Activated CD8-positive, alpha-beta memory T cell treated with anti-CD3 and anti-CD28 coated beads, Interleukin-2, amount 50 U/mL, for 1 hour (primary cell): ENCODE data around the gene RNASE11.
"Not testable (repeated sequence)": the region's sequence is repeated elsewhere in the genome, so short reads cannot be mapped to it uniquely, and the experiment has no call there.

Source experiments
- DNase-seq: peaks from one replicate; pipeline ENCODE4 v3.0.0-alpha.2; 2020; ENCODE audit errors: extremely low read depth

Gene RNASE11

GRCh38 chr14:20614038-20614840, 26.4 kb upstream of the RNASE11 start:
- DNase-seq: no peak

- DNase-seq: peak; percentile 69
These were observed 25.6 kb upstream of the RNASE11 start for GRCh38 chr14:20613094-20614037.

DNA sequence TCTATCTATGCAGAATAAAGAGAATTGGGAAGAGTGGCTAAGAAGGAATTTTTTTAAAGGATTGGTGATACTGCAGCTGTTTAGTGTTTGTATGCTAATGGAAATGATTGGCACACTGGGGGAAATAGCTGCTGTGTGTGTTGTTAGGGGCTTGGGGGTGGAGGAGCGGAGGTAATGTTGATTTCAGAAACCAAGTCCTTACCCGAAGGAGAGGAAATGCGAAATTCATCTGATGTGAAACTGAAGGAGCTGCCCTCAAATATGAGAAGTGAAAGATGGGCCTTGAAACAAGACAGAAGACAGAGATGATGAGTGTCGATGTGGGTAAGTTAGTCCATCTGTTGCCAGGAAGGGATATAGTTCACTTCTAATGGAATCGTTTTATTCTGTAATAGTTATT, 24.6 kb upstream of the RNASE11 start:
- no peak for DNase-seq

- DNase-seq: no peak
These were observed 23.5 kb upstream of the RNASE11 start for GRCh38 chr14:20611277-20611676.

DNA sequence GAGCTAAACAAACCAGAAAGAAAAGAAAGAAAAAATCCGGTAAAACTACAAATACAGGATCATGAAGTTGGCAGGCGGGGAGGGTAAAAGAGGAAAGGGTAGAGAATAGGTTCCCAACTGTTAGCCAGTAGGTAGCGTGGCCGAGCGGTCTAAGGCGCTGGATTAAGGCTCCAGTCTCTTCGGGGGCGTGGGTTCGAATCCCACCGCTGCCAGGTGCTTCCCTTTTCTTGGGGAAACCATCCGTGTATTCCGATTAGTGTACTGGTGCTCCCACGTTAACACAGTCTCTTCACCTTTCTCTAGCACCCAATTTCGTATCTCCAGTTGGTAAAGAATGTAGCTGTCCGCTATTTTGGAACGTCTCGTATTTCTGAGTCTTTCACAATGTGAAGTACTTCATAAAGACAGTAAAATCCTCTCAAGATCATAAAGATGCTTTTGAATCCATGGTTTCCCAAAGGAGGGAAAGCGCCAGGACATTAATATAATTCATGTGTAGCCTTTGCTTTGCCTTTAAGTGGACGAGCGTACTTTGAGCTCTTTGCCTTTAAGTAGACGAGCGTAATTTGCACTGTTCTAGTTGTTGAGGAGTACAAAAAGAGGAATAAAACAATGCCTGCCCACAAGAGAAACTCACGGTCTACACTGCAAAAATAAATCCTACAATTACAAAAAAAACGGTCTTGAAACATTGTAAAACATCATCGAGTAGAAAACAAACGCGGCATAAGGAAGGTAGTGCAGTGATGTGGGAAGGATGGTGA, 22.4 kb upstream of the RNASE11 start:
- peak; percentile 34 for DNase-seq

DNA sequence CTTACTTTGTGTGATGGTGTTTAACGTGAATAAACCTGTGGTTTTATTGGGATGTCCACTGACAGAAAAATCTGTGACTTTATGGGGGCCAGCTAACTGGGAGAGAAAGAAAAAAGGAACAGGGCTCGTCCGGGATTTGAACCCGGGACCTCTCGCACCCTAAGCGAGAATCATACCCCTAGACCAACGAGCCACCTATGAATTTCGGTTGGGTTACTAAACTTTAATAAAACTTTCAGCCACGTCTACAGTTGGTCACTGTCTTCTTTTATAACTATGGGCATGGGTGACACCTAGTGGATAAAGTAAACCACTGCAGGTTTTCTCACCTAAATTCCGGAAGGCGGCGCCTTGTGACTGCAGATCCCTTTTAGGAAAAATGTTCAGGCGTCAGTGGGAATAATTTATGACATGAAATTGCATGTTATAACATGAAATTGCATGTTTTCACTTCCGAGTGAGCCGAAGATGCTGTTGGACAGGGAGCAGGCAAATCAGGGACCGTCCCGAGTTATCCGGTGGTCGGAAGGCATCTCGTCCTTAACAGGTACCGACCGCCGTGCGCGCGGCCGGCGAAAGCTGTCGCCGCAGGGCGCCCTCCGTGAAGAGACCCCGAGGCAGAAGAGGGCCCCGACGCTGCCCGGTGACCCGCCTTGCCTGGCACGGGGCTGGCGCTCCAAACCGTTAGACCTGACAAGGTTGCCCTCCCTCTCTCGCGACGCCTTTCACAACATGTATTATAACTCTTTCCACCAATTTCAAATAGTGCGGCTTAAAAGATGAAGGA, 21.6 kb upstream of the RNASE11 start:
- peak; percentile 40 for DNase-seq

- no peak for DNase-seq
These were observed 20.7 kb upstream of the RNASE11 start for GRCh38 chr14:20608383-20609110.

DNA sequence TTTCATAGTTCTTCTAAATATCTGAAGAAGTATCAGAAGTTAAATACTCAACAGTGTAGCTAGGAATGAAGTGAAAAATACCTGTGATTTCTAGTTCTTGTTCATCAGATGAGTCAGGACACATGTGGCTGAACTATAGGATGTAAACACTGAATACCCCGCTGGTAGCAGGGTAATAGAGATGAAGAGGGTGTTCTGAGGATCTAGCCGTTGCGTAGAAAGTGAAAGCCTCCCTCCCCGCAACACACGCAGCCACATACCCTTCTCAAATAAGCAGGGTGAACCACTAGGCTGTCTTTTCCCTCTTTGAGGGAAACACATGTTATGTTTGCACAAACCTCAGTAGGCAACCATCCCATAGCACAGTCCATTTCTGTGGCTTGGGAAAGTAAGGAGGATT, 19.8 kb upstream of the RNASE11 start:
- no peak for DNase-seq

DNA sequence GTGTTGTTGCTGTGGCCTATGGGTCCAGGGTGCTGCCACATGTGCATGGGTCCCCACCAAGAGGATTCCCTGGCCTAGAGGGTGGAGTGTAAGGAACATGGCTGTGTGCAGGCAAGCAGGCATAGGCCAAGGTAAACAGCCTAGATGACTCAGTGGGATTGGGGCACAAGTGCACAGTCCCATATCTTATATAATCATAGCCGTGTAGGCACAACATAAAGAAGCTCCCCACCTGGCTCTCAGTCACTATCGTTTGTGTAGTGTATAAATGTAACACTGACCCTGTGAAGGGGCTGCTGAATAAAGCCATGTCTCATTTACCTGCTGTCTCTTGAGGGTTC, 19.1 kb upstream of the RNASE11 start:
- DNase-seq: no peak

- no peak for DNase-seq
These were observed 18.5 kb upstream of the RNASE11 start for GRCh38 chr14:20606190-20606901.

- no peak for DNase-seq
These were observed 16.3 kb upstream of the RNASE11 start for GRCh38 chr14:20603813-20604690.

GRCh38 chr14:20602583-20602982, 14.8 kb upstream of the RNASE11 start:
- no peak for DNase-seq

DNA sequence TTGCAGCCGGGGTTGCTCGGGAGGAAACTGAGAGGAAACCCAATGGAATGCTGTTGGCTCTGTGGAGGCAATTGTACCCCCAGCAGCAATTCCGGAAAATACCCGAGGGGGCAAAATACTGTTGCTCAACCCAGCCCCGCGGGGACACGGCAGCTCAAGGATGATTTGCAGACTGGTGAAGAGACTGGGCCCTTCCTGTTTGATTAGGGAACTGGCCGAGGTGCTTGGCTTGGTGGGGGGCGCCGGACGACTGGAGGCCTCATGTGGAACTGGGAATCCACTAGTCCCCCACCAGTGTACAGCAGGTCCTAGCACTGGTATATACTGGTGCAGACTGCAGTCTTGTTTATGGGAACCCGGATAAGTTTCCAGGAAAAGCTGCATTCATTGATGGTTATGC, 13.7 kb upstream of the RNASE11 start:
- DNase-seq: no peak

GRCh38 chr14:20597108-20597507, 9.3 kb upstream of the RNASE11 start:
- DNase-seq: no peak

- not testable (repeated sequence) for DNase-seq
These were observed 7.9 kb upstream of the RNASE11 start for GRCh38 chr14:20595726-20596125.

DNA sequence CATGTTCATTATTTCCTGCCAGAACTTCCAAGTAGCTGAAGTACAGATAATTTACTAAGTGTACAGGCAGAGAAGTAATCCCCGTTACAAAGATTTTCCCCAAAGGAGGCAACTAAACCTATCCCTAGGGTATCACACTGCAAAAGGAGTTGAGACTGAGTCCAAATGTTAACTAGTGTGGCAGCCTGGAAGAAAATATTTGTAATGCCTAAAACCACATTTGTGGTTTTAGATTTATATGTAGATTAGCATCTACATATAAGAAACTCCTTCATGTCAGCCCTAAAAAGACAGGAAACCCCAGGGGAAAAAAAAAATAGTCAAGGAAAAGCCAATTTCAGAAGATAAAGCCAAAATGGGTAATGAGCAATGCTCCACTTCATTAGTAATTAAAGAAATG, 4.8 kb upstream of the RNASE11 start:
- DNase-seq: no peak

DNA sequence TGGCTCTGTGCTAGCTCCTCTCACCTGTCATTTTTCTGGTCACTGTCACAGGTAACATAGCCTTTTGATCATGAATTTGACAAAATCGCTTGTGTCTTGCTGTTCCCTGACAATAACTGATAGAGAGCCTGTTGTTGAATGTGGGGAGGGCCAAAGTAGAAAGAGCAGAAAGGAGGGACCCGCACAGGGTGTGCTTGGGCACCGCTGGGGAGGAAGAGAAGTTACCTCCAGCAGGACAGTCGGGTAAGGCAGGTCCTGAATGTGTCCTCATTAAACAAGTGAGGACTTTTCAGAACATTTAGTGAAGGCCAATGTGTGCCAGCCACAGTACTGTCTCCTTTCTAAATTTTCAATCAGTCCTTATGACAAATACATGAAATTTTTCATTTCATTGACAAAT, 3.4 kb upstream of the RNASE11 start, which contains the start of gene RNASE12:
TSS of gene RNASE12 (minus strand) at position 142 of the 400 bp plus-strand sequence. CDS start 653 bp downstream, outside the sequence.
- no peak for DNase-seq

DNA sequence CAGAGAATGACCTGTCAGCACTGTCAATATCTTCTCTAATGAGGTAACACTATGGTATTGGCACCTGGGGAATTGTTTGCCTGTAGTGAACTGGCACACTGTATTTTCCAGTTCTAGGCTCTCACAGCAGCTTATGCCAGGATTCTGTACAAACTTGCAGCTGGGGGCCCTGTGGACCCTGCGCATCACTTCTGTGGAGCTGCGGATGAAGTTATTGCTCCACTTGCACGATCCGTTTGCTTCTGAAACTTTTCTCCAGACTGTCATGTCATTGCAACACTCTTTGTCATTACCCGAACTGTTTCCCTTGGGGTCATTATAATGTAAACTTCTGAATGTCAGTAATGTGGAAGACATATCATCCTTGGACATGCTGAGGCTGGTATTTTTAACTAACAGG, 3.9 kb downstream of the RNASE11 start:
- no peak for DNase-seq

GRCh38 chr14:20583142-20583541, 4.7 kb downstream of the RNASE11 start:
- no peak for DNase-seq
